Measurements from ENCODE around the gene MAN1A2.
"Not testable (repeated sequence)": the region's sequence is repeated elsewhere in the genome, so short reads cannot be mapped to it uniquely, and the experiment has no call there.

The MAN1A2 gene

DNA sequence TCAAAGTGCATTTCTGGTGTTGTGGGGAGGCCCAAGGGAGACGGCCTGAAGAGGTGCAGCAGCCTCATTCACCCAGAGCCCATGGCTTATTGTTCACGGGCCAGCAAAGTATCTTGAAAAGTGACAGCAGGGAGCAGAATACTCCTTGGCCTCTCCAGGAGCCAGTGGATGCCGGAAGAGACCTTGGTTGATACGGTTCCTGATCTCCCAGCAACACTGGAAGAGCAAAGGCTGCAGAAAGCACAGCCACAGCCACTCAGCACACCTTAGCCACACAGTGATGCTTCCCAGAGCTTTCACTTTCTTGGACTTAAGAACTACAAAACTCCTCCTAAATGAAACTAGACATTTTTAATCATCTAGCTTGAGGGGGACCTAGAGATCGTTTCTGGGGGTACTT is 174.3 kb downstream of the MAN1A2 start:
- DNase-seq (ENCODE audit: low read depth) = no peak
- Histone ChIP-seq H3K9ac (ENCODE audit: low read length) (no peak overlapping the region), H3K4me1 (ENCODE audit: control insufficient read depth, insufficient read depth, low read length) (peaks cover 10% of the 10 kb centered on the region), H3K36me3 (ENCODE audit: control insufficient read depth, insufficient read depth, low read length, severe bottlenecking) (no peaks in the 10 kb centered on the region), H3K9me3 (ENCODE audit: control insufficient read depth, low read length) (no peaks in the 10 kb centered on the region), H3K27me3 (replicated peaks; ENCODE audit: control insufficient read depth, insufficient read depth, low read length) (peaks cover 14% of the 10 kb centered on the region), H3K4me3 (ENCODE audit: low read length) (no peak overlapping the region)

DNA sequence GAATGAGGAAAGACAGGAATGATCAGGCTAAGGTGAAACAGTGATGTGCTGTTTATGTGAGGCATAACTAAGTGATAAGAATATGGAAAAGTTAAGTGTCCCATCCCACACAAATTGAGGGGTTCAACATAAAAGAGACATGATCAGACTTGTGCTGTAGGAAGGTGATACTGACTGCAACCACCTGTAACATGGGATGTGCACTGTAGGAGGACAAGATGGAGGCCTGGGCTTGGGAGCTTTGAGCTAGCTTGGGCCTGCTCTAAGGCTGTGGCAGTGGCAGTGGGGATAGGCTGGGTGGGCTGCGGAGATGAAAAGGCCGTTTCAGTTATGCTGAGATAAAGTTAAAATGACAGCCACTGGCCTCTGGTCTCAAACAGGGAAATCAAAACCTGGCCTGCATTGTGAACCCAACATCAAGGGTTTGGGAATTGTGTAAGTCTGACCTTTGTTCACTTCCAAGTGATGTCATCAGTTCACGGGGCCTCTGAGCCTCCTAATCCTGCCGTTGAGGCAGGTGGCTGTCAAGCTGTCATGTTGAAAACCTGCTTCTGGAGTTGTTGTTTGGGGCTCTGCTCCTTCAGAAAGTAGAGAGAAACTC is 177.4 kb downstream of the MAN1A2 start:
- Histone ChIP-seq H3K4me3 (ENCODE audit: low read length) (no peak overlapping the region), H3K36me3 (ENCODE audit: control insufficient read depth, insufficient read depth, low read length, severe bottlenecking) (no peaks in the 10 kb centered on the region), H3K9me3 (ENCODE audit: control insufficient read depth, low read length) (no peaks in the 10 kb centered on the region), H3K9ac (ENCODE audit: low read length) (no peak overlapping the region), H3K4me1 (ENCODE audit: control insufficient read depth, insufficient read depth, low read length) (peaks cover 10% of the 10 kb centered on the region), H3K27me3 (replicated peaks; ENCODE audit: control insufficient read depth, insufficient read depth, low read length) (no peaks in the 10 kb centered on the region)
- no peak for DNase-seq (ENCODE audit: low read depth)

DNA sequence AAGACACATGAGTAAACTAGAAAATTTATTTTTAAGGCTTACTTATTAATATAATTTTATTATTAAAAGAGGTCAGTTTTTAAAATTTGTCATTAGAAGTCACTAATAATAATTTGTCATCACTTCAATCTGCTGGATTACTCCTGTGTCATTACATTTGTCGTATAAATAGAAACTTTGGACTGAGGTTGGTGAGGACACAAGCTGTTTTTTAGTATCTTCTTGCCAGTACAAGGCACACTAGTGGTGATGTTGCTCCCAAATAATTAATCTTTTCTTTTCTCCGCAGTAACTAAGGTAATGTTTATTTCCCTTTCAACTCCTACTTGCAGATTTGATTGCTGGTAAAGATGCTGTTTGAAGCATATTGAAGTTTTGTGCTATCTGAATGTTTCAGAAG is 179.2 kb downstream of the MAN1A2 start:
- no peak for DNase-seq (ENCODE audit: low read depth)
- Histone ChIP-seq H3K36me3 (ENCODE audit: control insufficient read depth, insufficient read depth, low read length, severe bottlenecking) (no peaks in the 10 kb centered on the region), H3K9ac (ENCODE audit: low read length) (no peak overlapping the region), H3K9me3 (ENCODE audit: control insufficient read depth, low read length) (no peaks in the 10 kb centered on the region), H3K4me1 (ENCODE audit: control insufficient read depth, insufficient read depth, low read length) (peaks cover 2% of the 10 kb centered on the region), H3K4me3 (ENCODE audit: low read length) (no peak overlapping the region), H3K27me3 (replicated peaks; ENCODE audit: control insufficient read depth, insufficient read depth, low read length) (no peaks in the 10 kb centered on the region)

DNA sequence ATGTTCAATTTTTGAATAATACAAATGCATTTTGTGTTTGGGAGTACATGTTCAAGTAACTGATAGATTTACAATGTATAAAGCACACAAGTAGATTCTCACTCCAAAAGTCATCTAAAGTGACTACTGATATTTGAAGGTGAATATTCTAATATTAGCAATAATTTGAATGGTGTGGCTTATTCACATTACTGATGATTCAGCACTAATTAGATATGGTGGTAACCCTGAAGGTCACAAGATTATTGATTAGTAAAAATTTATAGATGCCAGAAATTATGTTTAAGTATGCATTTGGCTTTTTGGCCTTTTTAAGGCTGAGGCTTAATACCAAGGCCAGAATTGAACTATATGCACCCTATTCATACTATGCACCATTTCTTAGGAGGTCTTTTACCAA is 186.2 kb downstream of the MAN1A2 start:
- Histone ChIP-seq H3K27me3 (replicated peaks; ENCODE audit: control insufficient read depth, insufficient read depth, low read length) (peaks cover 8% of the 10 kb centered on the region), H3K9ac (ENCODE audit: low read length) (no peak overlapping the region), H3K9me3 (ENCODE audit: control insufficient read depth, low read length) (no peaks in the 10 kb centered on the region), H3K36me3 (ENCODE audit: control insufficient read depth, insufficient read depth, low read length, severe bottlenecking) (no peaks in the 10 kb centered on the region), H3K4me3 (ENCODE audit: low read length) (no peak overlapping the region), H3K4me1 (ENCODE audit: control insufficient read depth, insufficient read depth, low read length) (no peaks in the 10 kb centered on the region)
- DNase-seq (ENCODE audit: low read depth) = no peak

DNA sequence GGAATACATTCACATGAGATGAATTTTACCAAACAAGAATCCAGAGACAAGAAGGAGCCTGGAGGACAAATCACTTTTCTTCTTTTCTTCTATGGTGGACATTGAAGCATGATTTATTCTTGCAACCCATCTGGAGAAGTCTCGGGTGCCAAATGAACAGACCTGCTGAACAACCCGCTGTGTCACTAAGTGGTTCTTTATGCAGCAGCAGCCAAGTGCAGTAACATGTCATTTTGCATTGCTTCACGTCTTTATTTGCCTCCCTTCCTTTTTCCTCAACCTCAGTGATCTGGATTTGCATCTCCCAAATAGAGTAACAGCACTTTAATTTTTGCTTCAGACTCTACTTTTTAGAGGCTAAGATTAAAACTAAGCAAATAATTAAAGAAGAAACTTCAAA is 188.6 kb downstream of the MAN1A2 start:
- no peaks in the 10 kb centered on the region for H3K36me3 ChIP-seq (ENCODE audit: control insufficient read depth, insufficient read depth, low read length, severe bottlenecking)
- no peak overlapping the region for H3K9ac ChIP-seq (ENCODE audit: low read length)
- no peak for DNase-seq (ENCODE audit: low read depth)
- peaks cover 8% of the 10 kb centered on the region for H3K27me3 ChIP-seq (replicated peaks; ENCODE audit: control insufficient read depth, insufficient read depth, low read length)
- peaks cover 5% of the 10 kb centered on the region for H3K9me3 ChIP-seq (ENCODE audit: control insufficient read depth, low read length)
- H3K4me3 ChIP-seq (ENCODE audit: low read length) = no peak overlapping the region
- no peaks in the 10 kb centered on the region for H3K4me1 ChIP-seq (ENCODE audit: control insufficient read depth, insufficient read depth, low read length)

DNA sequence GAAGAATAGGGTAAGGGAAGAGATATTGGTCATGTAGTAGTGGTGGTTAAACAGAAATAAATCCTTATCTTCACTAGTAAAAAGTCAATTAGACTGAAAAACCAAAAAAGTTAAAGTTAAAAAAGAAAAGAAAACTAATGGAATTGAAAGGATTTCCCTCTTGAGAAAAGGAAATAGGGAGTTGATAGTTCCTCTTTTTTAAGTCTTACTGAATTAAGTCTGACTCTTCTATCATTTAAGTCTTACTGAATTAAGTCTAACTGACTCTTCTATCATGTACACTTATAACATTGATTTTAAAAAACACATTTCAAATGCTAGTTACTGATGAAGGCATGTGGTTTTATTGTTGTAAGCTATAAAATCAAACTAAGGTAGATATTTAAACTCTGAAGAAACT is 189.1 kb downstream of the MAN1A2 start:
- DNase-seq (ENCODE audit: low read depth) = no peak

DNA sequence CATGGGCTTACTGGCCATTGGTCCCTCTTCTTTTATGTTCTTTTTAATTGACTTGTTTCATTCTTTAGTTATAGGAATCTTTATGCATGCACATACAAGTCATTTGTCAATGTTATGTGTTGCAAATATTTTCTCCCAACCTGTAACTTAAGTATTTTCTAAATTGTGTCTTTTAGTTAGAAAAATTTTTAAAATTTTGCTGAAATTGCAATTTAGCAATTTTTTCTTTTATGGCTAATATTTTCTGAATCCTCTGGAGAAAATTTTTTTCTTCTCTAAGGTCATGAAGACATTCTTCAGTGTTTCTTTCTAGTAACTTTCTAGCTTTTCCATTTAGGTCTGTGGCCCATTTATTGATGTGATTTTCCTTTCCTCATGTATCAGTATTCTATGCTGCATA is 189.7 kb downstream of the MAN1A2 start:
- H3K36me3 ChIP-seq (ENCODE audit: control insufficient read depth, insufficient read depth, low read length, severe bottlenecking) = no peaks in the 10 kb centered on the region
- no peak for DNase-seq (ENCODE audit: low read depth)
- H3K4me3 ChIP-seq (ENCODE audit: low read length) = no peak overlapping the region
- peaks cover 5% of the 10 kb centered on the region for H3K9me3 ChIP-seq (ENCODE audit: control insufficient read depth, low read length)
- no peak overlapping the region for H3K9ac ChIP-seq (ENCODE audit: low read length)
- no peaks in the 10 kb centered on the region for H3K4me1 ChIP-seq (ENCODE audit: control insufficient read depth, insufficient read depth, low read length)
- peaks cover 8% of the 10 kb centered on the region for H3K27me3 ChIP-seq (replicated peaks; ENCODE audit: control insufficient read depth, insufficient read depth, low read length)

More for the DNA sequence above, 189.1 kb downstream of the MAN1A2 start:
- no peaks in the 10 kb centered on the region for H3K36me3 ChIP-seq (ENCODE audit: control insufficient read depth, insufficient read depth, low read length, severe bottlenecking)
- no peak overlapping the region for H3K4me3 ChIP-seq (ENCODE audit: low read length)
- peaks cover 8% of the 10 kb centered on the region for H3K27me3 ChIP-seq (replicated peaks; ENCODE audit: control insufficient read depth, insufficient read depth, low read length)
- H3K9me3 ChIP-seq (ENCODE audit: control insufficient read depth, low read length) = peaks cover 5% of the 10 kb centered on the region
- H3K4me1 ChIP-seq (ENCODE audit: control insufficient read depth, insufficient read depth, low read length) = no peaks in the 10 kb centered on the region
- no peak overlapping the region for H3K9ac ChIP-seq (ENCODE audit: low read length)

DNA sequence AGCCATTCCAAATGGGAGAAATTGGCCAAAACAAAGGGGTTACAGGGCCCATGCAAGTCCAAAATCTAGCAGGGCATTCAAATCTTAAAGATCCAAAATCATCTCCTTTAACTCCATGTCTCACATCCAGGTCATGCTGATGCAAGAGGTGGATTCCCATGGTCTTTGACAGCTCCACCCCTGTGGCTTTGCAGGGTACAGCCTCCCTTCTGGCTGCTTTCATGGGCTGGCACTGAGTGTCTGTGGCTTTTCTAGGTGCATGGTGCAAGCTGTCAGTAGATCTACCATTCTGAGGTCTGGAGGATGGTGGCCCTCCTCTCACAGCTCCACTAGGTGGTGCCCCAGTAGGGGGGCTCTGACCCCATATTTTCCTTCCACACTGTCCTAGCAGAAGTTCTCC is 191.2 kb downstream of the MAN1A2 start:
- not testable (repeated sequence) for H3K9ac ChIP-seq (ENCODE audit: low read length); DNase-seq (ENCODE audit: low read depth); H3K4me1 ChIP-seq (ENCODE audit: control insufficient read depth, insufficient read depth, low read length); H3K4me3 ChIP-seq (ENCODE audit: low read length); H3K36me3 ChIP-seq (ENCODE audit: control insufficient read depth, insufficient read depth, low read length, severe bottlenecking); H3K9me3 ChIP-seq (ENCODE audit: control insufficient read depth, low read length)
- peaks cover 16% of the 10 kb centered on the region for H3K27me3 ChIP-seq (replicated peaks; ENCODE audit: control insufficient read depth, insufficient read depth, low read length)

DNA sequence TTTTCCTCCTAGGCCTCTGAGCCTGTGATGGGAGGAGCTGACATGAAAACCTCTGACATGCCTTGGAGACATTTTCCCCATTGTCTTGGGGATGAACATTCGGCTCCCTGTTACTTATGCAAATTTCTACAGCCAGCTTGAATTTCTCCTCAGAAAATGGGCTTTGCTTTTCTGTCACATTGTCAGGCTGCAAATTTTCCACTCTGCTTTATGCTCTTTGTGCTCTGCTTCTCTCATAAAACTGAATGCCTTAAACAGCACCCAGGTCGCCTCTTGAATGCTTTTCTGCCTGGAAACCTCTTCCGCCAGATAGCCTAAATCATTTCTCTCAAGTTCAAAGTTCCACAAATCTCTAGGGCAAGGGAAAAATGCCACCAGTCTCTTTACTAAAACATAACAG is 191.9 kb downstream of the MAN1A2 start:
- peaks cover 17% of the 10 kb centered on the region for H3K27me3 ChIP-seq (replicated peaks; ENCODE audit: control insufficient read depth, insufficient read depth, low read length)
- no peak for DNase-seq (ENCODE audit: low read depth)
- H3K4me1 ChIP-seq (ENCODE audit: control insufficient read depth, insufficient read depth, low read length) = no peaks in the 10 kb centered on the region
- H3K36me3 ChIP-seq (ENCODE audit: control insufficient read depth, insufficient read depth, low read length, severe bottlenecking) = no peaks in the 10 kb centered on the region
- no peak overlapping the region for H3K4me3 ChIP-seq (ENCODE audit: low read length)
- peaks cover 5% of the 10 kb centered on the region for H3K9me3 ChIP-seq (ENCODE audit: control insufficient read depth, low read length)
- no peak overlapping the region for H3K9ac ChIP-seq (ENCODE audit: low read length)

DNA sequence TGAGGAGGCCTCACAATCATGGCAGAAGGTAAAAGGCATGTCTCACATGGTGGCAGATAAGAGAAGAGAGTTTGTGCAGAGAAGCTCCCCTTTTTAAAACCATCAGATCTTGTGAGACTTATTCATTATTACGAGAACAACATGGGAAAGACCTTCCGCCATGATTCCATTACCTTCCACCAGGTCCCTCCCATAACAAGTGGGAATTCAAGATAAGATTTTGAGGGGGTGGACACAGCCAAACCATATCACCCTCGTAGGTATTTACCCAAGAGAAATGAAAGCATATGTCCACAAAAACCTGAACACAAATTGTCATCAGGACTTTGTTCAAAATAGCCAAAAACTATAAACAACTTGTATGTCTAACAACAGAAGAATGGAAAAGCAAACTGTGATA is 192.7 kb downstream of the MAN1A2 start:
- H3K9me3 ChIP-seq (ENCODE audit: control insufficient read depth, low read length) = peaks cover 5% of the 10 kb centered on the region
- no peaks in the 10 kb centered on the region for H3K36me3 ChIP-seq (ENCODE audit: control insufficient read depth, insufficient read depth, low read length, severe bottlenecking)
- peaks cover 5% of the 10 kb centered on the region for H3K4me1 ChIP-seq (ENCODE audit: control insufficient read depth, insufficient read depth, low read length)
- DNase-seq (ENCODE audit: low read depth) = no peak
- peaks cover 17% of the 10 kb centered on the region for H3K27me3 ChIP-seq (replicated peaks; ENCODE audit: control insufficient read depth, insufficient read depth, low read length)
- no peak overlapping the region for H3K4me3 ChIP-seq (ENCODE audit: low read length)
- no peak overlapping the region for H3K9ac ChIP-seq (ENCODE audit: low read length)

DNA sequence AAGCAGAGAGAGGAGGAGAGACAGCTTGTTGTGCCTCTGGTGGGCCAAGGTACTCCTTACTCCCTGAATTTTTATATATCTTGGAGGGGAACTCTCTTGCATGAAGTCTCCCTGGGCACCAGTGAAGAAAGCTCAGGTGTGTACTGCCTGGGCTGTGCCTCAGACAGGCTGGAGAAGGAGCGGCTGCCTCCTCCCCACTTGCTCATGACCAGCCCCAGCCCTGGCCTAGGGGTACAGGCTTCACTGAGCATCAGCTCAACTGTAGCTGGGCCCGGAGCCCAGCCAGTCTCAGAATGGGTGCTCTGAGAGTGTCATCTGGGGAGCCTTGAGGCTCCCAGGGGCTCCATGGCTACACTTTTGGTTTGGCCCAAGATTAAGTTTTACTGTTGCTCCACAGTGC is 193.8 kb downstream of the MAN1A2 start:
- Histone ChIP-seq H3K4me3 (ENCODE audit: low read length) (no peak overlapping the region), H3K4me1 (ENCODE audit: control insufficient read depth, insufficient read depth, low read length) (peaks cover 13% of the 10 kb centered on the region), H3K36me3 (ENCODE audit: control insufficient read depth, insufficient read depth, low read length, severe bottlenecking) (no peaks in the 10 kb centered on the region), H3K9ac (ENCODE audit: low read length) (no peak overlapping the region), H3K27me3 (replicated peaks; ENCODE audit: control insufficient read depth, insufficient read depth, low read length) (peaks cover 16% of the 10 kb centered on the region), H3K9me3 (ENCODE audit: control insufficient read depth, low read length) (peaks cover 5% of the 10 kb centered on the region)
- no peak for DNase-seq (ENCODE audit: low read depth)

DNA sequence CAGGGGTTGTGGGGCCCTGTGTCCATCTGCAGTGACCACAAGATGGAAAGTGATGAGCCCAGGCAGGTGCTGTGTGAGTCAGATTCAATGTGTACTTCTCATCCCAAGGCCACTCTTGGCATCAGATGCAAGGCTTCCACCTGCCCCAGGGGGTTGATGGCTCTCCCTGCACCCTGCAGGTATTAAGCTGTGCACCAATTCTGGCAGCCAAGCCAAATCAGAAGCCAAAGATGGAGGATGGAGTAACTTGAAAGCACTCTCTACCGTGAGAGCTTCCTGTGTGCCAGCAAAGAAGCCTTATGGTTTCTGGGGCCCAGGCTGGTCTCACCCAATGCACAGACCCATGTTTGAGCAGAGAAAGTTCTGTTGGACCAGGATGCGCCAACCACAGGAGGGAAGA is 194.3 kb downstream of the MAN1A2 start:
- no peak overlapping the region for H3K4me3 ChIP-seq (ENCODE audit: low read length)
- peaks cover 5% of the 10 kb centered on the region for H3K9me3 ChIP-seq (ENCODE audit: control insufficient read depth, low read length)
- H3K4me1 ChIP-seq (ENCODE audit: control insufficient read depth, insufficient read depth, low read length) = peaks cover 18% of the 10 kb centered on the region
- peaks cover 11% of the 10 kb centered on the region for H3K27me3 ChIP-seq (replicated peaks; ENCODE audit: control insufficient read depth, insufficient read depth, low read length)
- DNase-seq (ENCODE audit: low read depth) = no peak
- H3K9ac ChIP-seq (ENCODE audit: low read length) = no peak overlapping the region
- no peaks in the 10 kb centered on the region for H3K36me3 ChIP-seq (ENCODE audit: control insufficient read depth, insufficient read depth, low read length, severe bottlenecking)
